GM23338 (cell line): ENCODE data around the gene L3MBTL2. TPM values are rescaled to one million over a fixed set of nuclear protein-coding genes. Genes with fewer than 3 reads are reported as not detected.

ENCODE experiments used
- CTCF ChIP-seq, 2 experiments: fragments of 200-600 bp in 1 of 2; sonication (generic) in 1 of 2; conservative IDR thresholded peaks; 2 replicates each; pipeline versions ENCODE4 v1.5.1 to v1.6.1; 2016 to 2017; ENCODE audit warnings: antibody characterized with exemption in 2 of 2, low read depth in 2 of 2, mild to moderate bottlenecking in 2 of 2, moderate library complexity in 1 of 2
- EZH2 ChIP-seq: fragments of 200-600 bp; sonication (generic); IDR thresholded peaks from one replicate; pipeline ENCODE4 v1.8.0; 2017; ENCODE audit warnings: antibody characterized with exemption, mild to moderate bottlenecking, low read depth; ENCODE audit not compliant: unreplicated experiment
- REST ChIP-seq: IDR thresholded peaks from one replicate; pipeline ENCODE4 v1.6.1; 2018; ENCODE audit warnings: antibody characterized with exemption; ENCODE audit not compliant: unreplicated experiment
- ZNF462 ChIP-seq: fragments of 250-450 bp; sonication (Bioruptor Pico); IDR thresholded peaks from 2 replicates; pipeline ENCODE4 v1.5.0; 2020; ENCODE audit warnings: mild to moderate bottlenecking, moderate library complexity
- polyA plus RNA-seq: library from polyadenylated mRNA; unstranded; fragments of >200 nt; fragmentation: Nextera tagmentation; extraction: Ambion mirVana; gene quantifications from 2 replicates; pipeline ENCODE4 v1.2.1, GENCODE V29; 2016
- total RNA-seq: library from RNA; depleted of rRNA; stranded (reverse); fragments of >200 nt; shearing (Covaris generic); gene quantifications from 2 replicates; pipeline ENCODE4 v1.2.3, GENCODE V29; 2014

The L3MBTL2 gene
- total and polyA plus RNA-seq, 2 experiments from 2014 or later = 13.9 to 27.1 TPM

- TF ChIP-seq ZNF462 (no peak), REST (no peak), EZH2 (no peak), CTCF (conservative IDR thresholded peaks at IDR 0.05; ENCODE audit: low read depth in 2 of 2) (peak in 1 of 2 experiments; percentile 1; a peak in 1 of 4 replicates)
These were observed 7.0 kb upstream of the L3MBTL2 start (continued) for GRCh38 chr22:41198027-41198580.
